Mesenchymal stem cell (in vitro differentiated cells and primary cell): ENCODE measurements around the gene AGAP5.

Experiments
- DNase-seq: peaks from one replicate; pipeline ENCODE4 v3.0.0-alpha.2; 2013
- H2AFZ ChIP-seq: one replicate; pipeline ENCODE4 v1.6.1; 2013; ENCODE audit warnings: low read depth, mild to moderate bottlenecking, control low read depth, inconsistent platforms, low read length, moderate library complexity
- H2AK5ac ChIP-seq: 2 replicates; pipeline ENCODE4 v1.6.1; 2013; ENCODE audit warnings: low read length, moderate library complexity, mild to moderate bottlenecking, inconsistent platforms; ENCODE audit not compliant: severe bottlenecking
- H2BK120ac ChIP-seq: one replicate; pipeline ENCODE4 v1.6.1; 2013; ENCODE audit warnings: low read depth, mild to moderate bottlenecking, inconsistent platforms, low read length, moderate library complexity
- H2BK12ac ChIP-seq, 2 experiments: one replicate each; pipeline ENCODE4 v1.6.1; 2013; ENCODE audit warnings: inconsistent platforms in 2 of 2, low read length in 2 of 2, mild to moderate bottlenecking in 2 of 2, moderate library complexity in 2 of 2, control low read depth in 1 of 2
- H2BK15ac ChIP-seq: one replicate; pipeline ENCODE4 v1.6.1; 2013; ENCODE audit warnings: mild to moderate bottlenecking, low read depth, inconsistent platforms; ENCODE audit not compliant: poor library complexity, severe bottlenecking
- H2BK5ac ChIP-seq: 2 replicates; pipeline ENCODE4 v1.6.1; 2013; ENCODE audit warnings: low read depth, mild to moderate bottlenecking, low read length, control low read depth, inconsistent platforms; ENCODE audit not compliant: poor library complexity, severe bottlenecking
- H3K14ac ChIP-seq, 2 experiments: one replicate each; pipeline ENCODE4 v1.6.1; 2013; ENCODE audit warnings: inconsistent platforms in 2 of 2, low read length in 2 of 2, control low read depth in 1 of 2, mild to moderate bottlenecking in 1 of 2, moderate library complexity in 1 of 2
- H3K18ac ChIP-seq, 2 experiments: one replicate each; pipeline ENCODE4 v1.6.1; 2013; ENCODE audit warnings: inconsistent platforms in 2 of 2, low read length in 2 of 2, control low read depth in 1 of 2, low read depth in 1 of 2, mild to moderate bottlenecking in 1 of 2
- H3K23ac ChIP-seq, 2 experiments: one replicate each; pipeline ENCODE4 v1.6.1; 2013; ENCODE audit warnings: inconsistent platforms in 2 of 2, low read length in 2 of 2, mild to moderate bottlenecking in 2 of 2, moderate library complexity in 2 of 2, control low read depth in 1 of 2
- H3K27ac ChIP-seq: 2 replicates; pipeline ENCODE4 v1.5.1; 2013; ENCODE audit warnings: mild to moderate bottlenecking, moderate library complexity, low read length, control low read depth, inconsistent platforms; ENCODE audit not compliant: poor library complexity, severe bottlenecking
- H3K27me3 ChIP-seq, 2 experiments: 2 replicates each; pipeline versions ENCODE4 v1.6.1 to v1.7.0; 2013; ENCODE audit warnings: low read length in 2 of 2, mild to moderate bottlenecking in 2 of 2, moderate library complexity in 2 of 2, control low read depth in 1 of 2, inconsistent platforms in 1 of 2; ENCODE audit not compliant: control insufficient read depth in 1 of 2, insufficient read depth in 1 of 2
- H3K36me3 ChIP-seq, 2 experiments: 2 replicates each; pipeline versions ENCODE4 v1.6.1 to v1.7.0; 2013; ENCODE audit warnings: low read length in 2 of 2, control low read depth in 1 of 2, inconsistent platforms in 1 of 2, low read depth in 1 of 2, mild to moderate bottlenecking in 1 of 2; ENCODE audit not compliant: insufficient read depth in 2 of 2, control insufficient read depth in 1 of 2
- H3K4ac ChIP-seq, 2 experiments: one replicate each; pipeline ENCODE4 v1.6.1; 2013; ENCODE audit warnings: inconsistent platforms in 2 of 2, low read length in 2 of 2, mild to moderate bottlenecking in 2 of 2, moderate library complexity in 2 of 2, control low read depth in 1 of 2, low read depth in 1 of 2
- H3K4me1 ChIP-seq: 2 replicates; pipeline ENCODE4 v1.6.1; 2013; ENCODE audit warnings: low read depth, low read length, control low read depth; ENCODE audit not compliant: control insufficient read depth, insufficient read depth
- H3K4me2 ChIP-seq: 2 replicates; pipeline ENCODE4 v1.6.1; 2013; ENCODE audit warnings: low read length, mild to moderate bottlenecking, inconsistent platforms; ENCODE audit not compliant: poor library complexity, severe bottlenecking
- H3K4me3 ChIP-seq, 2 experiments: 2 replicates each; pipeline versions ENCODE4 v1.5.1 to v1.7.0; 2013; ENCODE audit warnings: low read length in 2 of 2, mild to moderate bottlenecking in 2 of 2, control low read depth in 1 of 2, low read depth in 1 of 2; ENCODE audit not compliant: insufficient read depth in 1 of 2
- H3K79me1 ChIP-seq: replicated peaks from 2 replicates; pipeline ENCODE4 v1.6.1; 2013; ENCODE audit warnings: mild to moderate bottlenecking, control low read depth, low read length, inconsistent platforms; ENCODE audit not compliant: poor library complexity, severe bottlenecking
- H3K9ac ChIP-seq: 2 replicates; pipeline ENCODE4 v1.7.0; 2013; ENCODE audit warnings: mild to moderate bottlenecking, low read length, moderate library complexity
- H3K9me3 ChIP-seq: 2 replicates; pipeline ENCODE4 v1.7.0; 2013; ENCODE audit warnings: mild to moderate bottlenecking, low read length; ENCODE audit not compliant: control insufficient read depth
- H4K8ac ChIP-seq: one replicate; pipeline ENCODE4 v1.6.1; 2013; ENCODE audit warnings: inconsistent platforms, mild to moderate bottlenecking, low read length, moderate library complexity
- H4K91ac ChIP-seq: one replicate; pipeline ENCODE4 v1.6.1; 2013; ENCODE audit warnings: mild to moderate bottlenecking, low read length, inconsistent platforms
- WGBS: methylation state at CpG from one replicate; pipeline ENCODE4 v1.1.7; 2013; ENCODE audit warnings: mixed read lengths; 5-methylcytosine and 5-hydroxymethylcytosine counted together

Gene AGAP5

DNA sequence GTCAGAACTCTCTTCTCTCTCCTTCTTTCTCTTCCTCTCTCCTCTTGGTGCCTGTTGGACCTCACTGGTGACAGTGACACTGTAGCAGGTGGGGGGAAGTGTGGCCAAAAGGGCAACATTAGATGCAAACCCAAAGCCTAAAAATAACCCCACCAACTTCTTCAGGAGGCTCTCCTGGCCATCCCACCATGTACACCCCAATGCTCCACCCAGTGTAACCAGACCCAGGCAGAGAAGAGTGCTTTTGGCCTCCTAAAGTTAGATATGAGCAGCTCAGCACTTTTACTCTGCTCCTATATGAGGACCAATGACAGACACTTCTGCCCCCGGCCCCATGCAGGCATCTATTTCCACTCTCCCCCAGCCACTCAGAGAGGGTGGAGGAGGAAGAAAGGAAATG is 62.1 kb downstream of the AGAP5 start:
- Histone ChIP-seq H3K4me3 (no peak overlapping the region), H2BK120ac (no peak overlapping the region), H2AK5ac (no peak overlapping the region), H3K9ac (no peak overlapping the region), H3K27ac (no peak overlapping the region), H3K14ac (no peak overlapping the region), H3K9me3 (no peaks in the 10 kb centered on the region), H2BK5ac (no peak overlapping the region), H4K91ac (no peak overlapping the region), H3K4me1 (peaks cover 2% of the 10 kb centered on the region), H3K4ac (no peak overlapping the region), H4K8ac (no peak overlapping the region), H3K79me1 (no peaks in the 10 kb centered on the region), H2BK15ac (no peak overlapping the region), H3K4me2 (no peak overlapping the region), H2AFZ (no peak overlapping the region), H3K27me3 (peaks cover 4 to 15% of the 10 kb centered on the region in 2 experiments), H3K18ac (no peak overlapping the region), H2BK12ac (no peak overlapping the region), H3K23ac (no peak overlapping the region), H3K36me3 (no peaks in the 10 kb centered on the region)
- no CpG with 5 or more reads among the region's 1 CpG for WGBS
- DNase-seq, result no peak

DNA sequence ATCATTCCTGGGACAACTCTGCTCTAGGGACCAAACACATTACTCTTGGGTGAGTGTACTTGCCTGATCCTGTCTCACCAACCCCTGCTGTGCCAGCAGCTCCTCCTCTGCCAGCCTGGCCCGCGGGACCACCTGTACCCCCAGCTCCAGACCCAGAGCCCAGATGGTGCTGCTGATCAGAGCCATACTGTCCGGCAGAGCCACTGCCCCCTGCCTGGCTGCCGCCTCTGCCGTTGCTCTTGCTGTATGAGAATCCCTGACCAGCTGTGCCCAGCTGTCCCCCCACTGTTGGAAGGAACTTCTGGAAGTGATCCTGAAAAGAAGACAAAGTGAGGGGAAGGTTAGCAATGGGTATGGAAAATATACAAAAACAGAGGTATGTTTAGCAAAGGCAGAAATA is 63.5 kb downstream of the AGAP5 start:
- Histone ChIP-seq H3K36me3 (no peaks in the 10 kb centered on the region), H2BK12ac (no peak overlapping the region), H3K27me3 (peaks cover 2 to 4% of the 10 kb centered on the region in 2 experiments), H3K4me2 (no peak overlapping the region), H3K4ac (no peak overlapping the region), H3K14ac (no peak overlapping the region), H3K9me3 (no peaks in the 10 kb centered on the region), H3K9ac (no peak overlapping the region), H4K91ac (no peak overlapping the region), H3K27ac (no peak overlapping the region), H2AFZ (no peak overlapping the region), H3K4me3 (no peak overlapping the region), H3K18ac (no peak overlapping the region), H2BK120ac (no peak overlapping the region), H4K8ac (no peak overlapping the region), H2BK5ac (no peak overlapping the region), H3K79me1 (no peaks in the 10 kb centered on the region), H2AK5ac (no peak overlapping the region), H3K23ac (no peak overlapping the region), H3K4me1 (peaks cover 2% of the 10 kb centered on the region), H2BK15ac (peak overlapping the region; percentile 26)
- 80% methylated on average over 5 of the region's 5 CpGs for WGBS
- DNase-seq, result no peak

DNA sequence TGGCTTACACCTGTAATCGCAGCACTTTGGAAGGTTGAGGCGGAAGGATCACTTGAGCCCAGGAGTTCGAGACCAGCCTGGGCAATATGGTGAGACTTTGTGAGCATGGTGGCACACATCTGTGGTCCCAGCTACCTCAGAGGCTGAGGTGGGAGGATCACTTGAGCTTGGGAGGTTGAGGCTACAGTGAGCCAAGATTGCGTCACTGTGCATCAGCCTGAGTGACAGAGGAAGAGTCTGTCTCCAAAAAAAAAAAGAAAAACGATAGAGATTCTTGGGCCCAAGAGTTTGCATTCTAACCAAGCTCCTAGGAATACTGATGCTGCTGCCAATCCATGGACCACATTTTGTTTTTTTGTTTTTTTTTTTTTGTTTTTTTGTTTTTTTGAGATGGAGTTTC is 68.7 kb downstream of the AGAP5 start:
- no peak overlapping the region for H2BK12ac ChIP-seq
- WGBS, result 98% methylated on average over 5 of the region's 5 CpGs
- H2BK120ac ChIP-seq, result no peak overlapping the region
- H3K18ac ChIP-seq, result no peak overlapping the region
- H2AK5ac ChIP-seq, result no peak overlapping the region
- no peaks in the 10 kb centered on the region for H3K9me3 ChIP-seq
- no peak overlapping the region for H3K4ac ChIP-seq
- no peaks in the 10 kb centered on the region for H3K27me3 ChIP-seq
- H3K27ac ChIP-seq, result no peak overlapping the region
- no peak overlapping the region for H3K4me2 ChIP-seq
- H2BK5ac ChIP-seq, result no peak overlapping the region
- peaks cover 3% of the 10 kb centered on the region for H3K4me1 ChIP-seq
- no peak overlapping the region for H2BK15ac ChIP-seq
- H4K8ac ChIP-seq, result no peak overlapping the region
- H3K9ac ChIP-seq, result no peak overlapping the region
- no peak overlapping the region for H3K14ac ChIP-seq
- H2AFZ ChIP-seq, result no peak overlapping the region
- H3K23ac ChIP-seq, result no peak overlapping the region
- no peak overlapping the region for H4K91ac ChIP-seq
- H3K79me1 ChIP-seq, result peaks cover 13% of the 10 kb centered on the region
- no peaks in the 10 kb centered on the region for H3K36me3 ChIP-seq
- DNase-seq, result no peak
- no peak overlapping the region for H3K4me3 ChIP-seq

DNA sequence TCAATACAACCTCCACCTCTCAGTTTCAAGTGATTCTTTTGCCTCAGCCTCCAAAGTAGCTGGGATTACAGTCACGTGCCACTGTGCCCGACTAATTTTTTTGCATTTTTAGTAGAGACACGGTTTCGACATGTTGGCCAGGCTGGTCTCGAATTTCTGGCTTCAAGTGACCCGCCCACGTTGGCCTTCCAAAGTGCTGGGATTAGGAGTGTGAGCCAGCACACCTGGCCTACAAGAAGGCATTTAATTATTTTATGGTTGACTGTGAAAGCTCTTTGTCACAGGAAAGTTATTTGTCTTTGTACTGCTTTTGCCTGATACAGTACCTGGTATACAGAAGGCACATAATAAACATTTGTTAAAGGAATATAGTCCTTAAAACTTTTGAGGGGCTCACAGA is 69.5 kb downstream of the AGAP5 start:
- Histone ChIP-seq H3K4me3 (no peak overlapping the region), H3K27ac (no peak overlapping the region), H4K8ac (no peak overlapping the region), H2BK120ac (no peak overlapping the region), H2AK5ac (no peak overlapping the region), H4K91ac (no peak overlapping the region), H3K79me1 (peaks cover 14% of the 10 kb centered on the region), H3K4me1 (peaks cover 4% of the 10 kb centered on the region), H2BK12ac (no peak overlapping the region), H3K9me3 (no peaks in the 10 kb centered on the region), H2BK5ac (no peak overlapping the region), H3K36me3 (no peaks in the 10 kb centered on the region), H3K14ac (no peak overlapping the region), H3K27me3 (no peaks in the 10 kb centered on the region), H3K9ac (no peak overlapping the region), H2AFZ (no peak overlapping the region), H3K18ac (no peak overlapping the region), H3K23ac (no peak overlapping the region), H3K4ac (no peak overlapping the region), H3K4me2 (no peak overlapping the region), H2BK15ac (no peak overlapping the region)
- WGBS, result 79% methylated on average over 7 of the region's 7 CpGs
- DNase-seq, result no peak
